Activated CD4-positive, alpha-beta T cell treated with anti-CD3 and anti-CD28 coated beads for 4 hours (primary cell): ENCODE data around the gene SDR39U1.

Experiments
- DNase-seq, 2 donors: peaks; one replicate each; pipeline ENCODE4 v3.0.0-alpha.2; 2020

SDR39U1 gene

DNA sequence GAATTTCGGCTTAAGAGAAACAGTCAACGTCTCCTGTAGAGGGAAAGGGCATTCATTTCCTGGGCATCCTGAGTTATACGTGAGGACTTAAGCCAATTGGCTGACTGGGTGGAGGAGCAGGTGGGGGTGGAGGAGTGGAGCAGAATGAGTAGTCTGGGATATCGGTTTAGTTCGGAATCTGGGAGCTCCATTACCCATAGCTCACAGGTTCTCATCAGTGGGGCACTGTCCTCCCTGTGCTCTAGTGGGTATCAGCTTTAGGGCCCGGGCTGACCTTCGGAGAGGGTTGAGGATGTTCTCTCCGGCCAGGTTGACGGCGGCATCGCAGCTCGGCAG, 704 bp downstream of the SDR39U1 start:
- no peak for DNase-seq

GRCh38 chr14:24441485-24441884, 1.1 kb downstream of the SDR39U1 start:
- DNase-seq: no peak

DNA sequence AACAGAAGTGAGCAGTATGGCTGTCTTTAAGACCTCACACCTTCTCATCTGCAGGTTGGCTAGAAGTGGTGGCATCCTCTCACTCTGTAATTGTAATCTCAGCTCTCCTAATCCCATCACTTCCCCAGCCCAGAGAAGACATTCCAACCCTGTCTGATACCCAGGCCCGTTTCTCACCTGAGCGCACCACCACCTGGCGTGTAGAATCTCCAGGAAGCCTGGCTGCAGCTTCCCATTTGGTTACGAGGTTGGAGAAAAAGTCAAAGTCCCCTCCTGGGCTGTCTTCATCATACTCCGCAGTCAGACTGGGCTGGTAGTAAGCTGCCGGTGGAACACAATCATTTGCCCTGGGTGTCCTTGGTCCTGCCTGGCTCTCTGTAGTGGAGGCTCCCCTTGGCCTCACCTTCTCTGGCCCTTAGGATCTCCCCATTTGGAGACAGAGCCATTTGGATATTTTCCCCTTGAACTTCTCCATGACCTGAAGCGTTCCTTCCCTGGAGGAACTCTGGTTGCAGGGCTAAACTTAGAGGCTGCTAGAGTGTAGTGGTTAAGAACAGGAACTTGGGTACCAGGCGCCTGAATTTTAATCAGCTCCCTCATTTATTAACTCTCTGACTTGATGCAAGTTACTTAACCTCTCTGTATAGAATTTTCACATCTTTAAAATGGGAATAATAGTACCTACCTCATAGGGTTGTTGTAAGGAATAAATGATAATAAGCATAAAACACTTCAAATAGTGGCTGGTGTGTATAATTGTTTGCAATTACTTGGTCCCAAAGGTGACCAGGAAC, 1.8 kb downstream of the SDR39U1 start:
- DNase-seq: no peak

GRCh38 chr14:24439830-24440605, 2.6 kb downstream of the SDR39U1 start:
- no peak for DNase-seq

DNA sequence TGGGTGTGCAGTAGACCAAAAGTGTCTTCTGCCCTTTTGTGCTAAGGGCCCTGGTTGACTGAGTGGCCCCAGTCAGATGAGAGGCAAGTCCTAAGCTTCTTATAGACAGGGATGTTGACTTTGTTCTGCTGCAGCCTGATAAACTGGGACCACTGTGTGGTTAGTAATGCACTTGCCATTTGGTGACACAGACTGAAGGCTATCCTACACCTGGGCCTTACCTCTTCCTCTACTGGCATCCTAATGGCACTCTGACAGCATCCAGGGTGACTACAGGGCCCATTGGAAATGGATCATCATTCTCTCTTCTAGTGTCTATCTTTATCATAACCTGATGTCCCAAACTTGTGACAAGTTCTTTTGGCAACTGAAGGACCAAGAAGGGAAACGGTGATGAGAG, 3.3 kb downstream of the SDR39U1 start:
- DNase-seq: no peak

DNA sequence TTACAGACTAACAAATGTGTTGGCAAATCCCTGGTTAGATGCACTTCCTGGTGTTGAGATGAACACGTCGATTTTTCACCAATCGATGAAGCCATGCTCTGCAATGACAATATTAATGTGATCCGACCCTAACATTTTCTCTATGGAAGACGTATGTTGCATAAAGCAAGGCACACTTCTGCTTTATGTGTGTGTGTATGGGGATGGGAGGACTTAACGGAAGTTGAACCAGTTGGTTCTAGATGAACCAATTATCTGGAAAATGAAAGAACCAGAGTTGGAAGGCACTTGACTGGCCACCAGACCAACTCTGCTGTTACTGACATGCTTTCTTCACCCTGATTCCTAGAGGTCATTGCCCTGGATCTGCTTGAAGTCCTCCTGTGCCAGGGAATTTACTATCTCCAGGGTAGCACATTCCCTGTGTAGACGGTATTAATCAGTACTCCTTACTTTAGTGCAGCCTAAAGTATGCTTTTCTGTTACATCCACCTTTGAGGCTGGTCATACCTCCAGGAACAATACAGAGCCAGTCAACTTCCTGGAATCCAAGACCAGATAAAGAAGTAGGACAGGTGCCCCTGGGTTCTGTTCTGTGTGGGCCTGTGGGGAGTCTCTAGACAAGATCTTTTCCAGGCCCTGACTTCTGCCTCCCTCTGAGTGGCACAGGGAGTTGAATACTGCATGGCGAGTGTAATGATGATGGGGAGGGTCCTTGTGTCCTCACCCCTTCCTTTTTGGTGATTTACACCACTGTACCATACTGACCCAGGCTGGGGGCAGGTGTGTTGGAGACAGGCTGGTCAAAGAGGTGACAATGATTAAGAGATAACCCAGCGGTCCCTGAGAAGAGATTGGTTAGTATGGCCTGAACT, 4.1 kb downstream of the SDR39U1 start:
- DNase-seq: no peak

GRCh38 chr14:24437736-24438067, 4.9 kb downstream of the SDR39U1 start:
- no peak for DNase-seq

- no peak for DNase-seq
These were observed 5.4 kb downstream of the SDR39U1 start for GRCh38 chr14:24437020-24437735.

DNA sequence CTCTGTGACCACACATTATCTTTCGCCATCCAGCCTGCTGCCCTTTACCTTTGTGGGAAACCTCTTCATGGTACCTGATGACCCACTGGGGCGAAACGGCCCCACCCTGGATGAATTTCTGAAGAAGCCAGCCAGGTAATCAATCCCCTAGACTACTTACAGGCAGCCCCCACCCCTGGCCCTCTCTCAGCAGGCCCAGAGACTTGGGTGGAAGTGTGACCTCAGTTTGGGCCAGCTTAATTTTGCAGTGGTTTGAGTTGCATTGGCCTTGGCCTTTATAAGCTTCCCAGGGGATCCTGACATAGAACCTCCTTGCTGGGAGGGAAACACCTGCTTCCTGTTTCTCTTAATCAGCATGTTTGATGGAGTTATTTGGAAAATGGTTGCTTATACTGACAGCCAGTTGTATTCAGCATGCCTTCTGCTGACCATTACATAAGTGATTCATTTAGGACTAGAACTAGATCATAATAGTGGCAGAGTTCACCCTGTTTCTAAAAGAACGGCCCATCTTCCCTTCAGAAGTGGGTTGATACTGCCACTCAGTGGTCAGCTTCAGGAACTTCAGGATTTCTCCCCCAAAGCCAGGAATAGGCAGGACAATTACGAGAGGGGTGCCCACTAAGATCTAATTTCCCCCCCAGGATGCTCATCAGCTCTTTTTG, 6.1 kb downstream of the SDR39U1 start:
- DNase-seq: peak in 1 of 2 donors; percentile 42

- no peak for DNase-seq
These were observed 6.6 kb downstream of the SDR39U1 start for GRCh38 chr14:24435998-24436354.

GRCh38 chr14:24435192-24435810, 7.3 kb downstream of the SDR39U1 start:
- DNase-seq: no peak

DNA sequence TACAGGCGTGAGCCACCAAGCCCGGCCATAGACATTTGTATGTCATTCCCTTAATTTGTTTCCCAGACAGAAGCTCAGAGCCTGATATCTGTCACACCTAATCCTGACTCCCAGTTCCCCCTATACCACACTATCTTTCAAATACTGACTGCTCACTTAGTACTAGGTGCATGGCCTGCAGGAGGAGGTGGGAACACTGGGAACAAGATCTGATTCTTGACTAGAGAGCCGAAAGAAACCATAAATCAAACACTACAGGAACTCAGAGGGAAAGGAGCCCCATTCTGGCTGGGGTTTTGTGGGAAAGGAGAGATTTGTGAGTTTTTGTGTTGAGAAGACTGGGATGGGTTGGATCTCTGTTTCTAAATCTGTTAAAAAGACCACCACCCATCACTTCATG, 7.9 kb downstream of the SDR39U1 start:
- no peak for DNase-seq

DNA sequence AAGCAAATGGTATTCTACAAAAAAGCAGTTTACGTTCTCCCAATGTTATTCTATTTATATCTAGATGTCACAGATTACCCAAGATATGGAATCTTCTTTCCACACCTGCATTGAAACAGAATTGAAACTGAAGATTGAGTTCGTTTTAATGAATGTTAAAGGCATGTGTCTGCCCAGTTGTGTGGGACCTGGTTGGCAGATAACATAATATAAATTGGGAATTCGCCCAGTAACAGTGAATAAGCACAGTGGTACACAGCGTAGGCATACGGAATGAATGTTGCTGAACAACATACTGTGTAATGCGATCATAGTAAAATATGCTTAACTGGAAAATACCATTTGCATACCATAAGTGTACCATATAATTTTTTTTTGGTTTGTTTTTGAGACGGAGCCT, 8.5 kb downstream of the SDR39U1 start:
- DNase-seq: no peak

DNA sequence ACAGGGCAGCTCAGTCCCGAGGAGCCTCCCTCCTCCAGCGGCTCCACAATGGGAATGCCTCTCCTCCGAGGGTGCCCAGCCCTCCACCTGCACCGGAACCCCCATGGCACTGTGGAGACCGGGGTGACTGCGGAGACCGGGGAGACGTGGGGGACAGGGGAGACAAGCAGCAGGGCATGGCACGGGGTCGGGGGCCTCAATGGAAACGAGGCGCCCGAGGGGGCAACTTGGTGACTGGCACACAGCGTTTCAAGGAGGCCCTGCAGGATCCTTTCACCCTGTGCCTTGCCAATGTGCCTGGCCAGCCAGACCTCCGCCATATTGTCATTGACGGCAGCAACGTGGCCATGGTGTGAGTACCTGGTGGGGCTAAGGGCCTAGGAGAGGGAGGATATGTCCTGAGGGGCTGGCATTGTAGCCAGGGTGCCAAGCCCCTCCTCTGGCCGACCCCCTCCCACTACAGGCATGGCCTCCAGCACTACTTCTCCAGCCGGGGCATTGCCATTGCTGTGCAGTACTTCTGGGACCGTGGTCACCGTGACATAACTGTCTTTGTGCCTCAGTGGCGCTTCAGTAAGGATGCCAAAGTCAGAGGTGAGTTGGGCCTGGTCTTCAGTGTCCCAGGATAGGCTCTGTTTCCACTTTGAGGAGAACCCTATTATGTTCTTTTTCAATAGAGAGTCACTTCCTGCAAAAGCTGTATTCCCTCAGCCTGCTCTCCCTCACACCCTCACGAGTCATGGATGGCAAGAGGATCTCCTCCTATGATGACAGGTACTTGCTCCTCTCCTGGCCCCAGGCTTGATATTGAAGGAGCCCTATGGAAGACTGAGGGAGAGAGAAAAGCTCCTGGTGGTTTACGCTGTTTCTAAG, 10.1 kb downstream of the SDR39U1 start:
- DNase-seq: no peak

GRCh38 chr14:24431569-24432258, 10.9 kb downstream of the SDR39U1 start:
- DNase-seq: peak; percentile 91 to 93

DNA sequence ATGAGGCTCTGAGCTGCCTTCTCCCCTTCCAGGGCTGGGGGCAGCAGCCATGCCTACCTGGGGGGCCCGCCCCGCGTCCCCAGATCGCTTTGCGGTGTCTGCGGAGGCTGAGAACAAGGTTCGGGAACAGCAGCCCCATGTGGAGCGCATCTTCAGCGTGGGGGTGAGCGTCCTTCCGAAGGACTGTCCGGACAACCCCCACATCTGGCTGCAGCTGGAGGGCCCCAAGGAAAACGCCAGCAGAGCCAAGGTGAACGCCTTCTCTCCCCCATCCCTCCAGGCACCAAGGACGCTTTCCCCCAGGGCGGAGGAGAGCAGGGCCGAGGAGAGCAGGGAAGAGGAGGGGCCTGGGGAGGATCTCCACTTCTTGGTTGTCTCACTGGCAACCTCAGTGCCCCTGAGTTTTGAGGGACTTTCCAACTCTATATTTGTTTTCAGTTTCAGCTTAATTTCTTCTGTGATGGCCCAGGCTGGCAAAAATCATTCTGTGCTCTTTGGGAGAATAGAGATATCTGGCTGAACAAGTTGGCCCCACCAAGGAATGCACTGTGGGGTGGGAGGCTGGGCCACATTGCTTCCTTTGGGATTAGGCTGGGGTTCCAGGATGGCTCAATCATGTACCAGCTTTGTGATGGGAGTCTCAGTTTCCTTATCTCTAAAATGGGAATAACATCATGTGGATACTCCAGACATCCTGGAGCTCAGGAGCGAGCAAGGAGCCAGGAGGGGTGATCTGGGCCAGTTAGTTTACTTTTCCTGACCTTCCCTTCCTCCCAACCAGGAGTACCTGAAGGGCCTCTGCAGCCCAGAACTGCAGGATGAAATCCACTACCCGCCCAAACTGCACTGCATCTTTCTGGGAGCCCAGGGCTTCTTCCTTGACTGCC, 11.7 kb downstream of the SDR39U1 start:
- DNase-seq: peak; percentile 50 to 66

DNA sequence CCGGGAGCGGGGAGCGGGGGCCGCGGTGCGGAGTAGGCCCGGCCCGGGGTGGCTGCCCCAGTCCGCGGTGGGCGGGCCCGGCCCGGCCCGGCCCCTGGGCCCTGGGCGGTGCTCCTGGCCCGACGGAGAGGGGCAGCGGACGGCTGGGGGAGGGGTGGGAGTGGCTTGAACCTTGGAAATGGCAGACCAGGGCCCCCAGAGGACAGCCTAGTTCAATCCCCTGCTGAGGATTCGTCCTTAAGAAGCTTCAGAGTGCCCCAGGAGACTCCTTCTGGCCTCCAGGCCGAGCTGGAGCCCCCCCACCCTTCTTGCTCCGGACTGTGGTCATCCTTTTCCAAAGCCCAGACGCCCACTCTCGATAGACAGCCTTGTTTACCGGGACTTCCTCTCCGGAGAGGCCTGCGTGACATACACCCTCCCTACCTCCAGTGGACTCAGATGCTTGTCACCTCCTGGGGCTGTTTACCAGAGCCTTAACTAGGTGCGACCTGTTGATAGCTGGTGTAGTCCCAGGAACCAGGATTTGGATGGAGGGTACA, 12.4 kb downstream of the SDR39U1 start:
- DNase-seq: peak; percentile 32 to 34

GRCh38 chr14:24429395-24430142, 13.0 kb downstream of the SDR39U1 start, which contains the start of the genes CBLN3 and KHNYN:
Gene CBLN3 (minus strand): TSS chr14:24429668. CDS start chr14:24429054, 614 bp downstream.
Gene KHNYN (plus strand): TSS chr14:24429954. CDS start chr14:24430731, 777 bp downstream.
- DNase-seq: peak; percentile 83 to 86
